Sigmoid colon (tissue), 4 donors: Measurements from ENCODE around the gene FHAD1.

Source experiments
- EP300 ChIP-seq, 4 donors: sonication (generic); formaldehyde crosslinking; IDR thresholded peaks; one replicate each; pipeline ENCODE4 v1.6.1; 2017; ENCODE audit warnings: antibody characterized with exemption in 4 of 4
- POLR2A ChIP-seq, 2 donors: fragments of 450-650 bp; IDR thresholded peaks; one replicate each; pipeline ENCODE4 v1.6.1; 2016; ENCODE audit warnings: antibody characterized with exemption in 2 of 2, mild to moderate bottlenecking in 2 of 2, moderate library complexity in 2 of 2
- POLR2AphosphoS5 ChIP-seq, 4 donors: sonication (generic); formaldehyde crosslinking; IDR thresholded peaks; one replicate each; pipeline ENCODE4 v1.6.1; 2017; ENCODE audit warnings: antibody characterized with exemption in 4 of 4
- TF ChIP-seq, protein P1 (sequence below), 4 experiments: fragments of 450-650 bp in 3 of 4; fragments of 200-600 bp in 1 of 4; IDR thresholded peaks; one replicate each; pipeline ENCODE4 v1.5.1; 2016 to 2019; ENCODE audit warnings: antibody characterized with exemption in 4 of 4, mild to moderate bottlenecking in 3 of 4, moderate library complexity in 2 of 4

DNA sequence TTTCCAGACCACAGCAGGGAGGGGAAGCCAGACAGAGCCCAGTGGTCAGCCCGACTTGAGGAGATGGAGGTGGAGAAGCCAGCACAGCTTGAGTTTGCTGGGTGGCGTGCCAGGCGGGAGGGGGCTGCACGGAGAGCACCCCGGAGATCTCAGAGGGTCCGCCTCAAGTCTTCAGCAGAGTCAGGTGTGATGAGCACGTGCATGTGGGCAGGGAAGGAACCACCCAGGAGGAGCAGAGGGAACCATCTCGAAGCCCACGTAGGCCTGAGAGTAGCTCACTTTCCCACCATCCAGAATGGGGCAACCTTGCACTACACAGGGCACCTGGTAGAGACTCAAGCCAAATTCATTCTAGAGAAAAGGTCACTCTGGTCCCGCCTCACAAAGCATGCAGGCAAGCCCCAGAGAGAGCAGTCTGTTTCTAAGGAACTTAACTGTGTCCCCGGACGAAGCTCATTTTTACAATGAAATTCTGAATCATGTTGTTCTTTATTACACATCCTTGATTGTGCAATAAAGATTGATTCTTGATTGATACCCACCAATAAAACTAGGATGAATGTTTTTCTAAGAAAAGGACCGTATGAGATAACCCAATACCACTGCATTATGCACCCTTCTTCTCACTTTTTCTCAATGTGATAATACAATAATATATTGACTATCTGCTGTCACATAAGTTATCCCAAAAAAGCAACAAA, 64.2 kb downstream of the FHAD1 start:
- TF ChIP-seq, protein P1, sequence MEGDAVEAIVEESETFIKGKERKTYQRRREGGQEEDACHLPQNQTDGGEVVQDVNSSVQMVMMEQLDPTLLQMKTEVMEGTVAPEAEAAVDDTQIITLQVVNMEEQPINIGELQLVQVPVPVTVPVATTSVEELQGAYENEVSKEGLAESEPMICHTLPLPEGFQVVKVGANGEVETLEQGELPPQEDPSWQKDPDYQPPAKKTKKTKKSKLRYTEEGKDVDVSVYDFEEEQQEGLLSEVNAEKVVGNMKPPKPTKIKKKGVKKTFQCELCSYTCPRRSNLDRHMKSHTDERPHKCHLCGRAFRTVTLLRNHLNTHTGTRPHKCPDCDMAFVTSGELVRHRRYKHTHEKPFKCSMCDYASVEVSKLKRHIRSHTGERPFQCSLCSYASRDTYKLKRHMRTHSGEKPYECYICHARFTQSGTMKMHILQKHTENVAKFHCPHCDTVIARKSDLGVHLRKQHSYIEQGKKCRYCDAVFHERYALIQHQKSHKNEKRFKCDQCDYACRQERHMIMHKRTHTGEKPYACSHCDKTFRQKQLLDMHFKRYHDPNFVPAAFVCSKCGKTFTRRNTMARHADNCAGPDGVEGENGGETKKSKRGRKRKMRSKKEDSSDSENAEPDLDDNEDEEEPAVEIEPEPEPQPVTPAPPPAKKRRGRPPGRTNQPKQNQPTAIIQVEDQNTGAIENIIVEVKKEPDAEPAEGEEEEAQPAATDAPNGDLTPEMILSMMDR (IDR thresholded peaks at IDR 0.05), result no peak
- no peak for TF ChIP-seq POLR2A (IDR thresholded peaks at IDR 0.05)
- no peak for TF ChIP-seq POLR2AphosphoS5 (IDR thresholded peaks at IDR 0.05)
- TF ChIP-seq EP300 (IDR thresholded peaks at IDR 0.05), result no peak
